ENCODE data around the gene NLRP7.

DNA sequence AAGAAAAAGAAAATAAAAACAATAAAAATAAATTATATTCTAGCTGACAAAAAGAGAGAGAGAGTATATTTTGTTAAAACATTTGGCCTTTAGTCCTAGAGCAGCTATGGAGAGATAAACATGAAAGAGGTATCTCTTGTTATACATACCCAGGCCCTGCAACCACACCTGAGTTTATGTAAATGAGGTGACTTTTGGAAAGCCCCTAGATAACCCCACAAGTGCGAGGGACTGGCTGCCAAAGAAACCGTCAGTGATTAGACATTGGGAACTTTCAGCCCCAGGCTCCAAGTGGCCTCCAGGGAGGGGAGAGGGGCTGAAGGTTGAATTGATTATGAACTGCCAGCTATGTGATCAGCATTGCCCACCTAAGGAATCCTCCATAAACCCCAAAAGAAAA is 2.1 kb upstream of the NLRP7 start:
- TF ChIP-seq, protein P1, sequence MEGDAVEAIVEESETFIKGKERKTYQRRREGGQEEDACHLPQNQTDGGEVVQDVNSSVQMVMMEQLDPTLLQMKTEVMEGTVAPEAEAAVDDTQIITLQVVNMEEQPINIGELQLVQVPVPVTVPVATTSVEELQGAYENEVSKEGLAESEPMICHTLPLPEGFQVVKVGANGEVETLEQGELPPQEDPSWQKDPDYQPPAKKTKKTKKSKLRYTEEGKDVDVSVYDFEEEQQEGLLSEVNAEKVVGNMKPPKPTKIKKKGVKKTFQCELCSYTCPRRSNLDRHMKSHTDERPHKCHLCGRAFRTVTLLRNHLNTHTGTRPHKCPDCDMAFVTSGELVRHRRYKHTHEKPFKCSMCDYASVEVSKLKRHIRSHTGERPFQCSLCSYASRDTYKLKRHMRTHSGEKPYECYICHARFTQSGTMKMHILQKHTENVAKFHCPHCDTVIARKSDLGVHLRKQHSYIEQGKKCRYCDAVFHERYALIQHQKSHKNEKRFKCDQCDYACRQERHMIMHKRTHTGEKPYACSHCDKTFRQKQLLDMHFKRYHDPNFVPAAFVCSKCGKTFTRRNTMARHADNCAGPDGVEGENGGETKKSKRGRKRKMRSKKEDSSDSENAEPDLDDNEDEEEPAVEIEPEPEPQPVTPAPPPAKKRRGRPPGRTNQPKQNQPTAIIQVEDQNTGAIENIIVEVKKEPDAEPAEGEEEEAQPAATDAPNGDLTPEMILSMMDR (IDR thresholded peaks at IDR 0.05), result no peak
- no peak for TF ChIP-seq POLR2A (IDR thresholded peaks at IDR 0.05)
